Naive thymus-derived CD4-positive, alpha-beta T cell (primary cell): Measurements from ENCODE around the gene NFIC. TPM values are rescaled to one million over a fixed set of nuclear protein-coding genes. Genes with fewer than 3 reads are reported as not detected.
"Not testable (repeated sequence)": the region's sequence is repeated elsewhere in the genome, so short reads cannot be mapped to it uniquely, and the experiment has no call there.

Experiments used
- ATAC-seq: fragments of 150-1000 bp; cut with Tn5 transposase; 2 replicates; pipeline ENCODE4 v1.10.0; 2021; ENCODE audit warnings: mild to moderate bottlenecking, moderate library complexity
- CTCF ChIA-PET: fragments of 350-600 bp; sonication (Branson Sonifier 250); formaldehyde crosslinking; loops from one replicate; lab custom pipeline; 2021; ENCODE audit warnings: antibody characterized with exemption; lab: Charles Lee
- POLR2A ChIA-PET: fragments of 350-600 bp; sonication (Branson Sonifier 250); formaldehyde crosslinking; loops from one replicate; lab custom pipeline; 2021; ENCODE audit warnings: antibody characterized with exemption, inconsistent platforms; lab: Charles Lee
- DNase-seq, 9 donors: peaks; one replicate each; pipeline versions ENCODE4 v3.0.0 to v3.0.0-alpha.2; 2020 to 2022; ENCODE audit warnings: mixed read lengths in 1 of 9
- H3K27ac ChIP-seq: one replicate; pipeline ENCODE4 v1.7.0; 2013; ENCODE audit warnings: mild to moderate bottlenecking, low read depth, low read length, moderate library complexity
- H3K27me3 ChIP-seq, 2 donors: one replicate each; pipeline ENCODE4 v1.7.0; 2013; ENCODE audit warnings: low read length in 2 of 2, mild to moderate bottlenecking in 2 of 2, moderate library complexity in 2 of 2; ENCODE audit not compliant: control insufficient read depth in 2 of 2, insufficient read depth in 2 of 2
- H3K36me3 ChIP-seq, 3 experiments: 1 replicate in 2 of 3; 2 replicates in 1 of 3; pipeline ENCODE4 v1.7.0; 2013; ENCODE audit warnings: low read length in 3 of 3, mild to moderate bottlenecking in 3 of 3, moderate library complexity in 1 of 3; ENCODE audit not compliant: insufficient read depth in 3 of 3, control insufficient read depth in 2 of 3
- H3K4me1 ChIP-seq, 2 donors: one replicate each; pipeline ENCODE4 v1.7.0; 2013; ENCODE audit warnings: low read length in 2 of 2, mild to moderate bottlenecking in 2 of 2, moderate library complexity in 1 of 2; ENCODE audit not compliant: control insufficient read depth in 2 of 2, insufficient read depth in 2 of 2
- H3K4me3 ChIP-seq: 2 replicates; pipeline ENCODE4 v1.7.0; 2013; ENCODE audit warnings: mild to moderate bottlenecking, low read length
- H3K9me3 ChIP-seq, 3 experiments: 1 replicate in 2 of 3; 2 replicates in 1 of 3; pipeline ENCODE4 v1.7.0; 2013; ENCODE audit warnings: low read length in 3 of 3; ENCODE audit not compliant: control insufficient read depth in 2 of 3
- H3K27ac Mint-ChIP-seq, 9 donors: one replicate each; pipeline ENCODE4 v1.8.0; 2020 to 2022; ENCODE audit warnings: mixed read lengths in 9 of 9, mild to moderate bottlenecking in 8 of 9, moderate library complexity in 5 of 9, inconsistent platforms in 2 of 9
- H3K27me3 Mint-ChIP-seq, 5 donors: one replicate each; pipeline ENCODE4 v1.8.0; 2021 to 2022; ENCODE audit warnings: mixed read lengths in 5 of 5, mild to moderate bottlenecking in 1 of 5
- H3K36me3 Mint-ChIP-seq, 5 donors: one replicate each; pipeline ENCODE4 v1.8.0; 2020 to 2022; ENCODE audit warnings: mixed read lengths in 5 of 5, mild to moderate bottlenecking in 3 of 5, inconsistent platforms in 1 of 5
- H3K4me1 Mint-ChIP-seq, 7 donors: one replicate each; pipeline ENCODE4 v1.8.0; 2020 to 2022; ENCODE audit warnings: mixed read lengths in 7 of 7, mild to moderate bottlenecking in 3 of 7, inconsistent platforms in 1 of 7
- H3K4me3 Mint-ChIP-seq, 10 donors: one replicate each; pipeline ENCODE4 v1.8.0; 2020 to 2022; ENCODE audit warnings: mild to moderate bottlenecking in 10 of 10, mixed read lengths in 10 of 10, moderate library complexity in 6 of 10, inconsistent platforms in 2 of 10
- H3K9me3 Mint-ChIP-seq, 11 donors: one replicate each; pipeline ENCODE4 v1.8.0; 2020 to 2022; ENCODE audit warnings: mixed read lengths in 11 of 11, mild to moderate bottlenecking in 4 of 11, inconsistent platforms in 1 of 11, moderate library complexity in 1 of 11
- intact Hi-C, 2 donors: fragments of 100-400 bp; cut with micrococcal nuclease; formaldehyde crosslinking; loops; one replicate each; pipeline ENCODE4 v1.15.1; 2023
- polyA plus RNA-seq, 2 donors: library from polyadenylated mRNA; unstranded; fragments of 300-500 nt; fragmentation: Illumina TruSeq; gene quantifications; one replicate each; pipeline ENCODE4 v1.2.3, GENCODE V29; 2021
- total RNA-seq, 6 experiments: library from RNA in 5 of 6; stranded (reverse) in 5 of 6; gene quantifications; 1 replicate in 5 of 6; 2 replicates in 1 of 6; pipeline ENCODE4 v1.2.3 and lab custom pipeline; 2021 to 2026

NFIC gene
- total and polyA plus RNA-seq, 7 experiments from 2014 or later, result 12.2 to 35.2 (median 31.1) TPM

DNA sequence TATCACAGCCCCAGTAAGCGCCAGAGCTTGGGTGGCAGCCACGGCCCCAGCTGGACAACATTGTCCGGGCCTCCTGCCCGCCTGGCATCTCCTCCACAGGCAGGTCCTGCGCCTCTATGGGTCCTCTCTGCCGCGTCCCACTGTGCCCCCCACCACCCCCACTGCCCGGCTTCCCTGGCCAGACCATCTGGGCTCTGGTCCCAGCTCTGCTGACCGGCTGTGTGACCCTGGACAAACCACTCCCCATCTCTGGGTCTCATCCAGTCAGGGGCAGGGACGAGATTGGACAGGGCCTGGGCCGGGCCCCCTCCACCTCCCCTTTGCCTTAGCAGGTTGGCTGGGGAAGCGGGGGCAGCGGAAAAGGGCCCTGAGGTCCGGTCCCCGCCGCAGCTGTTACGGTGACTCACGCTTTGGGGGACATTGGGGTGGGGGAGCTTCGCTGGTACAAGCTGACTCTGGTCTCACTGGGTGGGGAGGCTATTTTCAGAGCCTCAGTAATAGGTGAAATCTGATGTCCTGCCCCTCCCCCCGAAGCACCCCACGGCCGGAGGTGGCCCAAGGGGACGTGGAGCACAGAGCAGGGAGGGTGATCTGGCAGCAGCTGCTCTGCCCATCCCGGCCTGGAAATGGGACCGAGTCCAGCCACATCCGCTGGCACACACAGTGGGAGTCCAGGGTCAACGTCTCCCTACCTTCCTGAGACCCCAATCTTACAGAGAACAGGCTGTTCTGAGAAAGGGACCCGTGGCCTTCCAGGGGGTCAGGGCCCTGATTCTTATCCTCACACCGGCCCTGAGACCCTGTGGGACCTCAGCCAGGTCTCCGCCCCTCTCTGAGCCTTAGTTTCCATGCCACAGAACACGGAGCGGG lies 9.1 kb downstream of the NFIC start:
- Mint-ChIP-seq H3K27me3 (no peaks in the 10 kb centered on the region), H3K4me3 (no peak overlapping the region), H3K36me3 (no peaks in the 10 kb centered on the region), H3K4me1 (peaks cover 0 to 14% (median 11%) of the 10 kb centered on the region in 7 donors), H3K27ac (no peak overlapping the region), H3K9me3 (no peaks in the 10 kb centered on the region)
- Histone ChIP-seq H3K4me1 (no peaks in the 10 kb centered on the region), H3K27me3 (no peaks in the 10 kb centered on the region), H3K9me3 (no peaks in the 10 kb centered on the region), H3K4me3 (no peak overlapping the region), H3K36me3 (no peaks in the 10 kb centered on the region), H3K27ac (no peak overlapping the region)
- no peak for DNase-seq
- no peak for ATAC-seq
- intact Hi-C loops, result no loop called here
- POLR2A ChIA-PET, result interaction anchor here (0.6 kb wide), 1 partner anchor 70 kb away, joined by 6 read pairs; no protein-coding TSS in a partner anchor
- CTCF ChIA-PET, result interaction anchor here (2.8 kb wide), 1 partner anchor 53 kb away, joined by 11 read pairs; no protein-coding TSS in a partner anchor

DNA sequence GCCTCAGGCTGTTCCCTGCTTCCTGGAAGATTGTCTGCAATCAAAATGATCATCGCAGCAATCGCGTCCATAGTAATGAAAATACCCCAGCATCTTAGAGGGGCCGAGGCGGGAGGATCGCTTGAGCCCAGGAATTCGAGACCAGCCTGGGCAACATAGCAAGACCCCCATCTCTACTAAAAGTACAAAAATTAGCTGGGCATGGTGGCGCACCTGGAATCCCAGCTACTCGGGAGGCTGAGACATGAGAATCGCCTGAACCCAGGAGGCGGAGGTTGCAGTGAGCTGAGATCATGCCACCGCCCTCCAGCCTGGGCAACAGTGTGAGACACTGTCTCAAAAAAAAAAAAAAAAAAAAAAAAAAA lies 9.7 kb downstream of the NFIC start:
- H3K36me3 Mint-ChIP-seq, H3K4me3 ChIP-seq, POLR2A ChIA-PET, H3K27ac Mint-ChIP-seq, H3K27me3 ChIP-seq, intact Hi-C loops, H3K4me1 ChIP-seq, H3K9me3 Mint-ChIP-seq, H3K36me3 ChIP-seq, H3K4me3 Mint-ChIP-seq, ATAC-seq, H3K27me3 Mint-ChIP-seq, DNase-seq, H3K4me1 Mint-ChIP-seq, H3K27ac ChIP-seq, CTCF ChIA-PET, H3K9me3 ChIP-seq: not testable (repeated sequence)

GRCh38 chr19:3378352-3379150 lies 12.2 kb downstream of the NFIC start:
- no peak overlapping the region for H3K4me3 Mint-ChIP-seq
- no peak overlapping the region for H3K4me3 ChIP-seq
- H3K9me3 Mint-ChIP-seq, result no peaks in the 10 kb centered on the region
- POLR2A ChIA-PET, result interaction anchor here (0.9 kb wide), 1 partner anchor 16 kb away, joined by 3 read pairs; no protein-coding TSS in a partner anchor
- intact Hi-C loops, result no loop called here
- ATAC-seq (no peak), DNase-seq (no peak)
- no peaks in the 10 kb centered on the region for H3K27me3 ChIP-seq
- peaks cover 0 to 19% (median 0%) of the 10 kb centered on the region in 3 experiments for H3K36me3 ChIP-seq
- no peaks in the 10 kb centered on the region for H3K9me3 ChIP-seq
- peaks cover 4 to 17% (median 12%) of the 10 kb centered on the region in 7 donors for H3K4me1 Mint-ChIP-seq
- H3K27me3 Mint-ChIP-seq, result no peaks in the 10 kb centered on the region
- peaks cover 0 to 12% (median 6%) of the 10 kb centered on the region in 5 donors for H3K36me3 Mint-ChIP-seq
- no peak overlapping the region for H3K27ac ChIP-seq
- no peaks in the 10 kb centered on the region for H3K4me1 ChIP-seq
- CTCF ChIA-PET, result interaction anchor here (1.4 kb wide), 1 partner anchor 51 kb away, joined by 3 read pairs; no protein-coding TSS in a partner anchor
- H3K27ac Mint-ChIP-seq, result no peak overlapping the region

DNA sequence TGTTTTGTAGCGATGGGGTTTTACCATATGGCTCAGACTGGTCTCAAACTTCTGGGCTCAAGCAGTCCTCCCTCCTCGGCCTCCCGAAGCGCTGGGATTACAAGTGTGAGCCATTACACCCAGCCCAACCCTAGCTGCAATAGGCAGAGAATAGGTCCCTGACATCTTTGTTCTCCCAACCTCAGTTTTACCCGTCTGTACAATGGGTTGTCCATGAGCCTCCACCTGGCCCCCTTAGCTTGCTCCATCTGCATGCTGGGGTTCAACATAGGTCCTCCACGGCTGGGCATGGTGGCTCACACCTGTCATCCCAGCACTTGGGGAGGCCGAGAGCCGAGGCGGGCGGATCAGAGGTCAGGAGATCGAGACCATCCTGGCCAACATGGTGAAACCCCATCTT lies 14.4 kb downstream of the NFIC start:
- ChIA-PET POLR2A (no interaction called here), CTCF (interaction anchor here (0.7 kb wide), 1 partner anchor 1054 kb away, joined by 3 read pairs; no protein-coding TSS in a partner anchor)
- Histone ChIP-seq H3K27me3 (no peaks in the 10 kb centered on the region), H3K4me1 (no peaks in the 10 kb centered on the region), H3K27ac (no peak overlapping the region), H3K4me3 (no peak overlapping the region), H3K36me3 (peaks cover 0 to 22% (median 0%) of the 10 kb centered on the region in 3 experiments), H3K9me3 (no peaks in the 10 kb centered on the region)
- Mint-ChIP-seq H3K4me1 (peaks cover 4 to 21% (median 12%) of the 10 kb centered on the region in 7 donors), H3K36me3 (peaks cover 0 to 12% (median 6%) of the 10 kb centered on the region in 5 donors), H3K27me3 (no peaks in the 10 kb centered on the region), H3K27ac (no peak overlapping the region), H3K9me3 (no peaks in the 10 kb centered on the region), H3K4me3 (no peak overlapping the region)
- no peak for DNase-seq
- intact Hi-C loops, result no loop called here
- ATAC-seq, result no peak

DNA sequence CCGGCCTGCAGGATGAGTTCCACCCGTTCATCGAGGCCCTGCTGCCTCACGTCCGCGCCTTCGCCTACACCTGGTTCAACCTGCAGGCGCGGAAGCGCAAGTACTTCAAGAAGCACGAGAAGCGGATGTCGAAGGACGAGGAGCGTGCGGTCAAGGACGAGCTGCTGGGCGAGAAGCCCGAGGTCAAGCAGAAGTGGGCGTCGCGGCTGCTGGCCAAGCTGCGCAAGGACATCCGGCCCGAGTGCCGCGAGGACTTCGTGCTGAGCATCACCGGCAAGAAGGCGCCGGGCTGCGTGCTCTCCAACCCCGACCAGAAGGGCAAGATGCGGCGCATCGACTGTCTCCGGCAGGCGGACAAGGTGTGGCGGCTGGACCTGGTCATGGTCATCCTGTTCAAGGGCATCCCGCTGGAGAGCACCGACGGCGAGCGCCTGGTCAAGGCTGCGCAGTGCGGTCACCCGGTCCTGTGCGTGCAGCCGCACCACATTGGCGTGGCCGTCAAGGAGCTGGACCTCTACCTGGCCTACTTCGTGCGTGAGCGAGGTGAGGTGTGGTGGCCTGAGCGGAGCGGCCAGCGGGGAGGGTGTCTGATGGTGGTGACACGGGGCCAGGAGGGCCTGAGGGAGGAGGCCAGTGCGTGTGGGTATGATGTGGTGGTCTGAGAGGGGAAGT lies 15.5 kb downstream of the NFIC start:
- ChIA-PET CTCF (no interaction called here), POLR2A (no interaction called here)
- Mint-ChIP-seq H3K27ac (no peak overlapping the region), H3K4me1 (peaks cover 4 to 21% (median 12%) of the 10 kb centered on the region in 7 donors), H3K4me3 (no peak overlapping the region), H3K27me3 (no peaks in the 10 kb centered on the region), H3K9me3 (no peaks in the 10 kb centered on the region), H3K36me3 (peaks cover 0 to 12% (median 6%) of the 10 kb centered on the region in 5 donors)
- DNase-seq, result no peak
- no peaks in the 10 kb centered on the region for H3K9me3 ChIP-seq
- H3K4me1 ChIP-seq, result no peaks in the 10 kb centered on the region
- H3K36me3 ChIP-seq, result peaks cover 0 to 22% (median 0%) of the 10 kb centered on the region in 3 experiments
- no peak for ATAC-seq
- no peak overlapping the region for H3K27ac ChIP-seq
- H3K27me3 ChIP-seq, result no peaks in the 10 kb centered on the region
- intact Hi-C loops, result no loop called here
- no peak overlapping the region for H3K4me3 ChIP-seq

GRCh38 chr19:3382460-3383100 lies 16.2 kb downstream of the NFIC start:
- intact Hi-C loops, result no loop called here
- no peaks in the 10 kb centered on the region for H3K27me3 Mint-ChIP-seq
- no peak overlapping the region for H3K4me3 Mint-ChIP-seq
- Histone ChIP-seq H3K9me3 (no peaks in the 10 kb centered on the region), H3K27me3 (no peaks in the 10 kb centered on the region), H3K4me1 (no peaks in the 10 kb centered on the region), H3K27ac (no peak overlapping the region), H3K4me3 (no peak overlapping the region), H3K36me3 (peaks cover 0 to 22% (median 0%) of the 10 kb centered on the region in 3 experiments)
- DNase-seq, result no peak
- H3K4me1 Mint-ChIP-seq, result peaks cover 4 to 23% (median 12%) of the 10 kb centered on the region in 7 donors
- H3K9me3 Mint-ChIP-seq, result no peaks in the 10 kb centered on the region
- H3K27ac Mint-ChIP-seq, result peak overlapping the region in 3 of 9 donors; percentile 4 to 67 (median 51)
- H3K36me3 Mint-ChIP-seq, result peaks cover 0 to 12% (median 6%) of the 10 kb centered on the region in 5 donors
- ChIA-PET POLR2A (no interaction called here), CTCF (no interaction called here)
- no peak for ATAC-seq
